Progenitor cell of endocrine pancreas (in vitro differentiated cells): ENCODE measurements around the gene RPTOR. TPM values are rescaled to one million over a fixed set of nuclear protein-coding genes. Genes with fewer than 3 reads are reported as not detected.

Experiments
- DNase-seq: peaks from one replicate; pipeline ENCODE4 v3.0.0; 2021; ENCODE audit warnings: low spot score; ENCODE audit not compliant: unreplicated experiment
- H3K27ac Mint-ChIP-seq: 2 replicates; pipeline ENCODE4 v1.8.0; 2021; ENCODE audit warnings: mild to moderate bottlenecking, moderate library complexity, mixed read lengths
- H3K27me3 Mint-ChIP-seq: 2 replicates; pipeline ENCODE4 v1.8.0; 2021; ENCODE audit warnings: mixed read lengths
- H3K36me3 Mint-ChIP-seq: 2 replicates; pipeline ENCODE4 v1.8.0; 2022; ENCODE audit warnings: mixed read lengths; ENCODE audit not compliant: insufficient read depth
- H3K4me1 Mint-ChIP-seq: 2 replicates; pipeline ENCODE4 v1.8.0; 2021; ENCODE audit warnings: low read depth, mixed read lengths
- H3K4me3 Mint-ChIP-seq: 2 replicates; pipeline ENCODE4 v1.8.0; 2021; ENCODE audit warnings: low read depth, mild to moderate bottlenecking, moderate library complexity, mixed read lengths
- H3K9me3 Mint-ChIP-seq: 2 replicates; pipeline ENCODE4 v1.8.0; 2021; ENCODE audit warnings: low read depth, mixed read lengths
- CTCF ChIP-seq: fragments of 200-600 bp; sonication (generic); IDR thresholded peaks from one replicate; pipeline ENCODE4 v1.5.0; 2021; ENCODE audit warnings: antibody characterized with exemption, mild to moderate bottlenecking; ENCODE audit not compliant: unreplicated experiment
- total RNA-seq: library from RNA; stranded (reverse); gene quantifications from 2 replicates; pipeline ENCODE4 v1.2.1, GENCODE V29; 2021

The RPTOR gene
- total RNA-seq, 1 donor from 2014 or later: 40.0 TPM

GRCh38 chr17:80516171-80516932, 28.3 kb upstream of the RPTOR start:
- no peak overlapping the region for H3K4me3 Mint-ChIP-seq
- H3K27ac Mint-ChIP-seq: no peak overlapping the region
- peaks cover 15% of the 10 kb centered on the region for H3K27me3 Mint-ChIP-seq
- no peak for DNase-seq
- no peaks in the 10 kb centered on the region for H3K36me3 Mint-ChIP-seq
- H3K9me3 Mint-ChIP-seq: no peaks in the 10 kb centered on the region
- TF ChIP-seq CTCF: no peak
- H3K4me1 Mint-ChIP-seq: no peaks in the 10 kb centered on the region

- H3K27ac Mint-ChIP-seq: no peak overlapping the region
- DNase-seq: no peak
Observed at GRCh38 chr17:80517641-80518040, 27.0 kb upstream of the RPTOR start.

GRCh38 chr17:80518392-80518791, 26.2 kb upstream of the RPTOR start:
- no peaks in the 10 kb centered on the region for H3K9me3 Mint-ChIP-seq

More at GRCh38 chr17:80517641-80518040, 27.0 kb upstream of the RPTOR start:
- Mint-ChIP-seq H3K36me3 (no peaks in the 10 kb centered on the region), H3K4me3 (no peak overlapping the region), H3K9me3 (no peaks in the 10 kb centered on the region), H3K27me3 (peaks cover 15% of the 10 kb centered on the region), H3K4me1 (no peaks in the 10 kb centered on the region)
- TF ChIP-seq CTCF: no peak

GRCh38 chr17:80519091-80519781, 25.4 kb upstream of the RPTOR start:
- DNase-seq: no peak
- no peak for TF ChIP-seq CTCF
- peaks cover 12% of the 10 kb centered on the region for H3K27me3 Mint-ChIP-seq
- H3K4me1 Mint-ChIP-seq: no peaks in the 10 kb centered on the region
- H3K4me3 Mint-ChIP-seq: no peak overlapping the region
- no peaks in the 10 kb centered on the region for H3K36me3 Mint-ChIP-seq
- no peaks in the 10 kb centered on the region for H3K9me3 Mint-ChIP-seq
- H3K27ac Mint-ChIP-seq: no peak overlapping the region

More at GRCh38 chr17:80518392-80518791, 26.2 kb upstream of the RPTOR start:
- Mint-ChIP-seq H3K4me3 (no peak overlapping the region), H3K27me3 (peaks cover 13% of the 10 kb centered on the region), H3K36me3 (no peaks in the 10 kb centered on the region), H3K4me1 (no peaks in the 10 kb centered on the region), H3K27ac (no peak overlapping the region)
- no peak for TF ChIP-seq CTCF
- no peak for DNase-seq

- Mint-ChIP-seq H3K27ac (no peak overlapping the region), H3K4me1 (no peaks in the 10 kb centered on the region), H3K4me3 (no peak overlapping the region), H3K27me3 (peaks cover 15% of the 10 kb centered on the region), H3K36me3 (no peaks in the 10 kb centered on the region), H3K9me3 (no peaks in the 10 kb centered on the region)
- TF ChIP-seq CTCF: no peak
- no peak for DNase-seq
Observed at GRCh38 chr17:80520810-80521455, 23.7 kb upstream of the RPTOR start.
